ENCODE measurements around the gene VRK1.

Gene VRK1

GRCh38 chr14:96926001-96926400, 128.8 kb downstream of the VRK1 start:
- DNase-seq = no peak

- no peak for DNase-seq
These were observed 131.7 kb downstream of the VRK1 start for GRCh38 chr14:96928779-96929380.

- DNase-seq = no peak
These were observed 132.8 kb downstream of the VRK1 start for GRCh38 chr14:96929950-96930349.

GRCh38 chr14:96930526-96930925, 133.3 kb downstream of the VRK1 start:
- DNase-seq = no peak
